Stimulated activated CD8-positive, alpha-beta memory T cell treated with anti-CD3 and anti-CD28 coated beads, Interleukin-7, amount 100 ng/mL, for 1 hour (primary cell): ENCODE data around the gene ACHE.
A peak's percentile ranks its signal among the peaks of the same experiment; 100 is the strongest.

Source experiments
- DNase-seq, 2 donors: peaks; one replicate each; pipeline ENCODE4 v3.0.0-alpha.2; 2020; ENCODE audit warnings: low read depth in 2 of 2

Gene ACHE

DNA sequence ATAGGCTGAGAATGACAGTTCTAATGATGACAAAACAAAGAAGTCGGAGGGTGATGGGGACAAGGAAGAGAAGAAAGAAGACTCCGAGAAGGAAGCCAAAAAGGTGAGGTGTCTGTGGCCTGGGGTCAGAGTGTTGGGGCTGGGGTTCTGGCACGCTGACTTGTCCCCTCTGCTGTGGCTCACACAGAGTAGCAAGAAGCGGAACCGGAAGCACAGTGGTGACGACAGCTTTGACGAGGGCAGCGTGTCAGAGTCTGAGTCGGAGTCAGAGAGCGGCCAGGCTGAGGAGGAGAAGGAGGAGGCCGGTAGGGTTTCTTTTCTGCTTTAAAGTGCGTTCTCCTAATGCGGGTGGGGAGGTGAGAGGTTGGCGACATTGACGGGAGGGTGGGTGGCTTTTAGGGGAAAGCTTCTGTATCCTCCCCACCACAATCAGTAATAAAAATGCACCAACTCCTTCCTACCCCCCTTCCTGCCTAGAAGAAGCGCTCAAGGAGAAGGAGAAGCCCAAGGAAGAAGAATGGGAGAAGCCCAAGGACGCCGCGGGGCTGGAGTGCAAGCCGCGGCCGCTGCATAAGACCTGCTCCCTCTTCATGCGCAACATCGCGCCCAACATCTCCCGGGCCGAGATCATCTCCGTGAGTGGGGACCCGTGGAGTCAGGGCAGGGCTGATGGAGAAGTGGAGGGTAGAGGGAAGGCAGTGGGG is 10.8 kb downstream of the ACHE start:
- DNase-seq = no peak

DNA sequence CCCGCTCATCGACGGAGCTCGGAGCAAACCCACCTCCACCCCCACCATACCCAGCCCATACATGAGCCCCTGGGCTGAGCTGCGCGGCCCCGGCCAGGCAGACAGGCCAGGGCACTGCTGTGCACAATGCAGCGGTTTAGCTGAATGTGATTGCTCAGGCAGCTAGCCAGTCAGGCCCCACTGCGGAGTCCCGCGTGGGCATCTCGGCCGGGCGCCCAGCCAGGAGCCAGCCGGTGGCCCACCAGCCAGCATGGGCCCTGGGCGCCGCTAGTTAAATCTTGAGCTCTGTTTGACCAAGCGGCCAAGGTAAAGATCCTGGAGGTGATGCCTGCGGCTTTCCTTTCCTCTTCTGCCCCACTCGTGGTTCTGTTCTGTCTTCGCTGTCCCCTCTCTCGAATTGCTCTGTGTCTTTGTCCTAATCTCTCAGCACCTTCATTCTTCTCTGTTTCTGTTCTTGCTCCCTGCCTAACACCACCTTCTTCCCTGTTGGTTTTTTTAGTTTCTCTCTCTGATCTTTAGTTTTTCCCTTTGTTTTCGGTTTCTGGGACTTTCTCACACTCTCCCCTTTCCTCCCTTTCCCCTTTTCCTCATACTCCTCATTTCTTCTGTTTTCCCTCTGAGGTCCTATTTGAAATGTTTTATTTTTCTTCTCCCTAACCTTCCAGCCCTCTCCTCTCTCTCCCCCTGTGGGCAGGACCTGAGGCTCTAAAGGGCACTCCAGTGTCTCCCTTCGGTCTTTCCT is 12.7 kb downstream of the ACHE start:
- DNase-seq = no peak

DNA sequence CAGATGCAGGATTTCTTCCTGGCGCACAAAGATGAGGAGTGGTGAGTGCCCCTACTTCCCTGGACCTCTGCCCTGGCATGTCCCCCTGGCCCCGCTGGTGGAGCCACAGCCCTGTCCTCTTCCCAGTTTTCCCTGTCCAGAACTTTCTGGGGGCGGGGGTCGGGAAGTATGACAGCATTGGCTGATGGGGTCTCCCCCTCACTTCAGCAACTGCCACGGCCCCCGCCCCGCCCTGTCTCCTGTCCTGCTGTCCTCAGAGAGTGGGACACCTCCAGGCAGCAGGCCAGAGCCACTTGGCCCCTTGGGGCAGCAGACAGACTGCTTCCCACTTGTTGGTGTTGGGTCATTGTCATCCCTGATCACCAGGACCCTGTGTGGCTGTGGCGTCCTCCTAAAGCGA is 13.5 kb downstream of the ACHE start:
- DNase-seq = no peak

DNA sequence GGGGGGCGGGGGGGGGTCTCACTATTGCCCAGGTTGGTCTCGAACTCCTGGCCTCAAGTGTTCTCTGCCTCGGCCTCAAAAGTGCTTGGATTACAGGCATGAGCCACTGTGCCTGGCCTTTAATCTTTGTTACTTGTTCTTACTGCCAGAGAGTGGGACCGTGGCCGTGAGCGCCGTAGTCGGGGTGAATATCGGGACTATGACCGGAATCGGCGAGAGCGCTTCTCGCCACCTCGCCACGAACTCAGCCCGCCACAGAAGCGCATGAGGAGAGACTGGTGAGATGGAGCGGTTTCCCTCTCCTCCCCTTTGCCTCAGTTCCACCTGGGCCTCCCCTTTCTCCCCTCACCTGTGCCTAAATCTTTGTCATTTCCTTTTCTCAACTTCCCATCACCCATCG is 14.6 kb downstream of the ACHE start:
- DNase-seq = no peak

DNA sequence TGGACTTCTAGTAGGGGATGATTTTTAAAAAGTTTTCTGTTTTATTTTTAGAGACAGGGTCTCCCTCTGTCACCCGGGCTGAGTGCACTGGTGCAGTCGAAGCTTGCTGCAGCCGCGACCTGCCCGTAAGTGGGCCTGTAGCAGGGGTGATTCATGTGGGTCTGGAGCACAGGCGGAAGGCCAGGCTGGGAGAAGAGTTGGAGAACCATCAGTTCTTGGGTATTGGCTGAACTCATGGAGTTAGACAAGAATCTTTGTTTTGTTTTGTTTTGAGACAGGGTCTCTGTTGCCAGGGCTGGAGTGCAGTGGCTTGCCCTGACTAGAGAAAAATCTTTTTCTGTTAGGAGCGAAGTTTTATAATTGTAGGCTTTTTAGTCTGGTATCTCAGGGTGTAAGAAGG is 15.0 kb downstream of the ACHE start:
- no peak for DNase-seq

DNA sequence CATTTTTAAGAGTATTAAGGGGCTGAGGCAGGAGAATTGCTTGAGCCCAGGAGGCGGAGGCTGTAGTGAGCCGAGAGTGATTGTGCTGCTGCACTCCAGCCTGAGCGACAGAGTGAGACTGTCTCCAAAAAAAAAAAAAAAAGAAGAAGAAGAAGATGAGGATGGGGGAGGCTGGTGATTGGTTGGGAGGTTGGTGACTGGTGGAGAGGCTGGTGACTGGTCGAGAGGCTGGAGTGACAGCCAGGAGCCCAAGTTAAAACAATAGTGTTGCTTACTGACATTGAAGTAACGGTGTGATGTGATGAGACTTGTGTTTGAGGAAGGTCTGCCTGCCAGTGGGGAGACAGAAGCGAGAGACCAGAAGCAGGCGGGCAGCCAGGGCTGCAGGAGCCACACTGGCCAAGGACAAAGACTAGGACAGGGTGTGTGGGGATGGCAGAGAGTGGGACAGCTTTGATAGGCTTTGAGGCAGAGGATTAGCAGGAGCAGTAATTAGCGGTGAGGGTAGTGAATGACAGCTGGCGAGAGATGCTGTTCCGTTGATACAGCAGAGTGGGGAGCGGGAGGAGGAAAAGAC is 15.9 kb downstream of the ACHE start:
- no peak for DNase-seq

DNA sequence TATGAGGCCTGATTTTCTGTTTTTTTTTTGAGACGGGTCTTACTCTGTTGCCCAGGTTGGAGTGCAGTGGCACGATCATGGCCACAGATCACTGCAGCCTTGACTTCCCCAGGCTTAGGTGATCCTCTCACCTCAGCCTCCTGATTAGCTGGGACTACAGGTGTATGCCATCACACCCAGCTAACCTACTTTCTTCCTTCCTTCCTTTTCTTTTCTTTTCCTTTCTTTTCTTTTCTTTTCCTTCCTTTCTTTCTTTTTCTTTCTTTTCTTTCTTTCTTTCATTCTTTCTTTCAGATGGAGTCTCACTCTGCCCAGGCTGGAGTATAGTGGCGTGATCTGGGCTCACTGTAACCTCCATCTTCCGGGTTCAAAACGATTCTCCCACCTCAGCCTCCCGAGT is 17.0 kb downstream of the ACHE start:
- DNase-seq = no peak

DNA sequence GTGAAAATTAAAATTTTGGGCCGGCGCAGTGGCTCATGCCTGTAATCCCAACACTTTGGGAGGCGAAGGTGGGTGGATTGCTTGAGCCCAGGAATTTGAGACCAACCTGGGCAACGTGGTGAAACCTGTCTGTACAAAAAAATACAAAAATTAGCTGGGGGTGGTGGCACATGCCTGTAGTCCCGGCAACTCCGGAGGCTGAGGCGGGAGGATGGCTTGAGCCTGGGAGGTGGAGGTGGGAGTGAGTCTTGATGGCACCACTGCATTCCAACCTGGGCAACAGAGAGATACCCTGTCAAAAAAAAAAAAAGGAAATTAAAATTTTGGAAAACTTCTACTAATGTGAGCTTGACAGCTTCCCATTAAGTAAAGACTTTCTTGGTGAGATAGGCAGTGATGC is 17.7 kb downstream of the ACHE start:
- no peak for DNase-seq

DNA sequence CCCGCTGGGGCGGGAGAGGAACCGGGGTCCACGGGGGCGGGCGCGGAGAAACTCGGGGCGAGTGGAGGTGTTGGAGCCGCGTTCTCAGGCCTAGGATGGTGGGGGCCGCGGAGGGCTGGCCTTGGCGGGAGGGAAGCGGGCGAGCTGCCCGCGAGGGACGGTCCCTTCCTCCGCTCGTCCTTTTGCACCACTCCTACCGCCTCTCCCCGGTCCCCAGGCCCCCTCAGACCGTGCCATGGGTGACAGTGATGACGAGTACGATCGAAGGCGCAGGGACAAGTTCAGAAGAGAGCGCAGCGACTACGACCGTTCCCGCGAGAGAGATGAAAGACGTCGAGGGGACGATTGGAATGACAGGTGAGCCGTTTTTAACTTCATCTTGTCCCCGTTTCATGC is 20.3 kb downstream of the ACHE start:
- DNase-seq = no peak

DNA sequence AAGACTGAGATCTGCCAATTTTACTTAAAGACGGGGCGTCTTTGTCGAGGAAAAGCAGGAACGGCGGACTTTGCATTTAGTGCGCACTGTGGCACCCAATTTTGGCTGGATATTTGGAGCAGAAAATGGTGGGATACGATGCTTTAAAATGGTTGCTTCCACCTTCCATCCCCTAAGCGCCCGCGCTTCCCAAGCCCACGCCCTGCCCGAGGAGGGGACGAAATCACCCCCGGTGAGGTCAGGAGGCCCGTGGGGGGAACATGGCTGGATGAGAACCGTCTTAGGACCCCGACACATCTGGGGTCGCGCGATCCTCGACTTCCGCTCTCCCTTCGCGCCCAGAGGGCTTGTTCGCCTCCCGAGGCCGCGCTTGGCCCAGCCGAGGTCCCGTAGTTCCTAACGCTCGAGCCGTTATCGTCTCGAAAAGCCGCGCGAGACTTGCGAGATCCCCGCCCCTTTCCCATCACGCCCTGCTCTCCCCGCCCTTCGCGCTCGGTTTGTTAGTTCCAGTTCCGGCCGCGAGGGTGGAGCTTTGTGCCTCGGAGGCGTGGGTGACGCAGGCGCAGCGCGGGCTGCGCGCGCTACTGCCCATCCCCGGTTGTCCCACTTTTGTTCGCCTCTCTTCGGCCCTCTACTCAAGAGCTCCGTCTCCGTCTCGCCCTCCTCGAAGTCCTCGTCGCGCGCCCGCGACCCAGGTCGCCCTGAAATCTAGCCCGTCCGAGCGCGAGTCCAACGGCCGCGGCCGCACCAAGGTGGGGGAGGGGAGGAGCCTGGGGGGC is 20.9 kb downstream of the ACHE start, which contains the start of gene SRRT:
Gene SRRT (plus strand): TSS at position 527 of the 779 bp plus-strand sequence. CDS start 488 bp downstream, outside the sequence.
- DNase-seq = peak; percentile 95 to 97

DNA sequence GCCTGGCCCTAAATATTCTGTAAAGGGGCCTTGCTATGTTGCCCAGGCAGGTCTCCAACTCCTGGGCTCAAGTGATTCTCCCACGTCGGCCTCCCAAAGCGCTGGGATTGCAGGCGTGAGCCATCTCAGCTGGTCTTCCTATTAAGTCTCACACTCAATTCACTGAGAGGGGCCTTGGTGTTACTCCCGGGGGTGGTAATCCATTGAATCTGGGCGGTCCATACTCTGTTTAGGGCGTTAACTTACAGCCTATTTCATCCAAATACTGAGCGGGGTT is 21.4 kb downstream of the ACHE start:
- no peak for DNase-seq

DNA sequence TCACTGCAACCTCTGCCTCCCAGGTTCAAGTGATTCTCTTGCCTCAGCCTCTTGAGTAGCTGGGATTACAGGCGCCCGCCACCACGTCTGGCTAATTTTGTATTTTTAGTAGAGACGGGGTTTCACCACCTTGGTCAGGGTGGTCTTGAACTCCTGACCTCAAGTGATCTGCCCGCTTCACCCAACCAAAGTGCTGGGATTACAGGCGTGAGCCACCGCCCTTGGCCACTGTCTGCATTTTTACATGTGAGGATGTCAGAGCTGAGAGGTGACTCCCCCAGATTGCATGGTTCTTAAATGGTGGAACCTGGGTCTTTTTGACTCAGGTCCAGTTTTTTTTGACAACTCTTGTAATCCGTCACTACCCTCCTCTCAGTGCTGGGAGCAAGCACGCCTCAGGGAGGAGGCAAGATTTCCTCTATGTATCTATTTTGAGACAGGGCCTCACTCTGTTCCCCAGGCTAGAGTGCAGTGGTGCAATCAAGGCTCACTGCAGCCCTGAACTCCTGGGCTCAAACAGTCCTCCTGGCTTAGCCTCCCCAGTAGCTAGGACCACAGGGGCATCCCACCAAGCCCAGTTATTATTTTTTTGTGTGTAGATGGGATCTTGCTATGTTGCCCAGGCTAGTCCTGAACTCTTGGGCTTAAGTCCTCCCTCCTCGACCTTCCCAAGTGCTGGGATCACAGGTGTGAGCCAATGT is 21.9 kb downstream of the ACHE start:
- DNase-seq = no peak

DNA sequence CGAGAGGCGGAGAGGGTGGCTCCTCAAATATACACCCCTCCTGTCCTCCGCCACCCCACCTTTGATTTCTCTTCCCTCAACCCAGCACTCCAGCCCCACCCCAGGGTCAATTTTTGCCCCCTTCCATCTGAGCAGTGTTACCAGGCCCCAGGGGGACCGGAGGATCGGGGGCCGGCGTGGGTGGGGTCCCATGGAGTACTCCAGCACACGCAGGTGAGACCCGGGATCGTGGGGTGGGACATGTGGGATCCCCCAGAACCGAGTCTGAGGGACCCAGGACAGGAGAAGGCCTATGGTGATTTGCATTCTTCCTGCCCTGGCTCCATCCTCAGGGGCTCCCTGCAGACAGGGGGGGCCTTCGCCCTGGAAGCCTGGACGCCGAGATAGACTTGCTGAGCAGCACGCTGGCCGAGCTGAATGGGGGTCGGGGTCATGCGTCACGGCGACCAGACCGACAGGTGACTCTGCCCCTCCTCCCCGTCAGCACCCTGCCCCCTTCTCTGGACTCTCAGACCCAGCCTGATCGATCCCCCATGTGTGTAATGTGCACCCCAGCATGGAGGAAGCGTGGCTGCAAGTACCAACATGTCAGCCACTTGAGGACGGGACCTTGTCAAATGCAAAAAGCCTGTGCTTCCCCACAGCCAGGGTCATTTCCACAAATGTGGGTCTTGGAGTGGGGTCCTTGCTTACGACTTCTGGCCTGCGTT is 27.8 kb downstream of the ACHE start:
- no peak for DNase-seq

DNA sequence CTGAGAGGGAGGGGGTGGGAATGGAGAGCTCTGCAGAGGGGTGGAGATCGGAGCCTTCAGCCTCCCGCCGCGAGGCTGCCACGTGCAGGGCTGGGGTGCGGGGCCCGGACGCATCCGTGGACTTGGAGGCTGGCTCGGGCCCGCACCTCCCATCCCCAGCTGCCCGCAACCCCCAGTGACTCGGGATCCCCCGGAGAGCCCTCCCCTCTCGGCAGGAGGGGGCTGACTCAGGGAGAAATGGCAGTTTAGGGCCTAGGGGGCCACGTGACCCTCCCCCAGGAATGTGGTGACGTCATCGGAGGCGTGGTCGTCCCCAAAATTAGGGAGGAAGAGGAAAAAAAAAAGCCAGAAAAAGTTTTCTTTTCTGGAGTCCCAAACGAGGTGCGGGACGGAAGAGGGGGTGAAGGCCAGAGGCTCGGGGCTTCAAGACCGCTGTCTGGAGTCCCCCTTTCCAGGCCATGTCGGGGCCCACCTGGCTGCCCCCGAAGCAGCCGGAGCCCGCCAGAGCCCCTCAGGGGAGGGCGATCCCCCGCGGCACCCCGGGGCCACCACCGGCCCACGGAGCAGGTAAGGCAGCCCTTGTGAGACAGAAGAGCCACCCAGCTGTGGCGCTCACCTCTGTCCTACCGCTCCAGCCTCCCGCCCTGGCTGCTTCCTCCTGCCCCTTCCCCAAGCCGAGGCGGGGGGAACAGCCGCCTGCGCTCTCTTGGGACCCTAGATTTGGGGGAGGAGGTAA is 28.5 kb downstream of the ACHE start, which contains the start of gene TRIP6:
Gene TRIP6 (plus strand): TSS at position 348 of the 736 bp plus-strand sequence. CDS start 111 bp downstream, at position 459.
- DNase-seq = no peak

DNA sequence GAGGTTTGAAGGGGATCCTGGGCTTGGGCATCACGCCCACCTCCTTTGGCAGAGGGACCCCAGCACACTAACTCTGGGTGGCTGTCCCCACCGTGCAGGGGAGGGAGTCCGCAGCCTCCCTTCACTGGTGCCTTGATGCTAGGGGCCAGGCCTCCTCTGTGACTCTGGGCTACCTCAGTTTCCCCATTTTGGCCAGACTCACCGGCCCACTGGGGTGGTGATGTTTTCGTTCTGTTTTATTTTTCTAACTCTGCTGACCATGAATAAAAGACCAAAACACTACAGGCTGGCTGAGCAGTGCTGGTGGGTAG is 29.0 kb downstream of the ACHE start:
- DNase-seq = no peak

DNA sequence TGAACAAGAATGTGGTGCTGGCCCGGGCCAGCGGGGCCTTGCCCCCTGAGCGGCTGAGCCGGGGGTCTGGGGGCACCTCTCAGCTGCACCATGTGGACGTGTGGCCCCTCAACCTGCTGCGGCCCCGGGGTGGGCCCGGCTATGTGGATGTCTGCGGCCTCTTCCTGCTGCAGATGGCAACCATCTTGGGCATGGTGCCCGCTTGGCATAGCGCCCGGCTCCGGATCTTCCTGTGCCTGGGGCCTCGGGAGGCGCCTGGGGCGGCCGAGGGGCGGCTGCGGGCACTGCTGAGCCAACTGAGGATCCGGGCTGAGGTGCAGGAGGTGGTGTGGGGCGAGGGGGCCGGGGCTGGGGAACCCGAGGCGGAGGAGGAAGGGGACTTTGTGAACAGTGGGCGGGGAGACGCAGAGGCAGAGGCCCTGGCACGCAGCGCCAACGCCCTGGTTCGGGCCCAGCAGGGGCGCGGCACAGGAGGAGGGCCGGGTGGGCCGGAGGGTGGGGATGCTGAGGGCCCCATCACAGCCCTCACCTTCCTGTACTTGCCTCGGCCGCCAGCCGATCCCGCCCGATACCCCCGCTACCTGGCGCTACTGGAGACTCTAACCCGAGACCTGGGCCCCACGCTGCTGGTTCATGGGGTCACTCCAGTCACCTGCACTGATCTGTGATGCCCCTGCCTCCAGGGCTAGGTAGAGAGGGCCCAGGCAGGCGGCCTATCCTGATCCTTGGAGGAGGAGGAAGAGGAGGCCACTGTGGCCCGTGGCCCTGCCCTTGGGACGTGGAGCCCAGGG is 29.6 kb downstream of the ACHE start:
- DNase-seq = no peak

DNA sequence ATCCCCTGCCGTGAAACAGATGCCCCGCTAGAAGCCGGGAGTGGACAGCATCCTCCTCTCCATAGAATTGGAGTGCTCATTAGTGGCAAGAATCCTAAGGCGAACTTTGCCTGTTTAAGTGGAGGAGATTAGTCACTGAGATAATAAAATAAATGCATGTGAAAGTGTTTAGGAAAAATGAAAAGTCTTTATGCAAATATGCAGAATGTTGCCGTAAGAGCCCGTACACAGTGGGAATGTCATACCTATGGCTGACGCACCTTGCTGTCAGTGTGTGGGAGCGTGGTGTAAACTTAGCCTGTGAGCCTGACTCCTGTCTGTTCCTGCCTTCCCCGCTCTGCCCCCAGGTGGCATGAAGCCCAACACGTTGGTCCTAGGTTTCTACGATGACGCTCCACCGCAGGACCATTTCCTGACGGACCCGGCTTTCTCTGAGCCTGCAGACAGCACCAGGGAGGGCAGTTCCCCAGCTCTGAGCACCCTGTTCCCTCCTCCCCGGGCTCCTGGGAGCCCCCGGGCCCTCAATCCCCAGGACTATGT is 30.2 kb downstream of the ACHE start:
- no peak for DNase-seq

DNA sequence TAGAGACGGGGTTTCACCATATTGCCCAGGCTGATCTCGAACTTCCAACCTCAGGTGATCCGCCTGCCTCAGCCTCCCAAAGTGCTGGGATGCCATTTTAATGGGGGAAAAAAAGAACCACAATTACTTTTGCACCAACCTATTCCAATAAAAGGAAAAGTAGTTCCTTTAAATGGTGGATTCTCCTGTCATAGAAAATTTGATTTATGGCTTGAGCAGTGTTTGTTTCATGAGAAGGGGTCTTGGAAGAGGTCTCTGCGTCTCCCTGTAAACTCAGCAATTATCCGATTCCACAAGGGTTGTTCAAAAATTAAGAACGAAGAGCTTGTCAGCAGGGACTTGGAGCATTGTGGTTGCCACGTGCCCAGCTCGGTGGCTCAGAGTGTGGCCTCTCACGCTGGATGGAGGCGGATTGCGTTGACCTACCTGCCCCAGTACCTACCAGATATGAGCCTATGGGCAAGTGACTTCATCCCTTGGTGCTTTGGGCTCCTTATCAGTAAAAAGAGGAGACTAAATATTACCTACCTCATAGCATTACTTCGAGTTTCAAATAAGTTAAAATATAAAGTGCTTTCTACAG is 31.3 kb downstream of the ACHE start:
- no peak for DNase-seq

DNA sequence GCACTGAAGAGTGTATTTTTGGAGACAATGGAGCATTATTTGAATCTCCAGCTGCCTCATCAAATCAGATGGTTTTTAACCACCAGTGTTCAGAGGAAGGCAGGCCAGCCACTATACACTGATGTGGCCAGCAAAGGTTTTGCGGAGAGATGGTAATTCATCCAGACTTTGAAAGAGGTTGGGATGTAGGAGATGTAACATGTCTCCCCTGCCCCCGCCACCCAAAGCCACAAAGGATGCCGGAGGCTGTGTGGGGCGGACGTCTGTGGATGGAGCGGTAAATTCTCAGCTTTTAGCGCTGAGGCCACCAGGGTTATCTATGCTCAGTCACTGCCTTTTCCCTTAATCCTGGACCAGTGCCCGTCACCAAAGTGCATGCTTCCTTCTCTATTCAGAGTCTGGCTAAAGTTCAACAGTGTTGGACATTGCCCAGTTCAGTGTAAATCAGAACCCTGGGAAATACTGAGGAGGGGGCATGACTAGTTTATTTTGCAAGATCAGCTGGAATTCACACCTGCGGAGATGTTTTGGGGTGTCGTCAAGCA is 32.2 kb downstream of the ACHE start:
- DNase-seq = no peak
